IMR-90 (cell line): ENCODE measurements around the gene PDE5A. TPM values are rescaled to one million over a fixed set of nuclear protein-coding genes. Genes with fewer than 3 reads are reported as not detected.

Experiments used
- ATAC-seq: fragments of 200-7000 bp; cut with Tn5 transposase; 2 replicates; pipeline ENCODE4 v1.9.1; 2020; ENCODE audit warnings: low read depth, mild to moderate bottlenecking, moderate library complexity
- BruUV-seq: library from RNA; stranded (reverse); fragments of 400-500 nt; replicated peaks from 2 replicates; lab custom pipeline; 2021; lab: Mats Ljungman, UMichigan
- CTCF ChIA-PET: fragments of 300-600 bp; formaldehyde crosslinking; extraction: SDS; loops from one replicate; lab custom pipeline; 2021; ENCODE audit warnings: antibody characterized with exemption; lab: Yijun Ruan, JAX
- POLR2A ChIA-PET: fragments of 300-600 bp; sonication (Branson Sonifier 250); formaldehyde crosslinking; loops from one replicate; lab custom pipeline; 2022; ENCODE audit warnings: antibody characterized with exemption; ENCODE audit not compliant: unreplicated experiment; lab: Charles Lee
- DNase-seq: peaks from one replicate; pipeline ENCODE4 v3.0.0; 2013
- H2AFZ ChIP-seq: replicated peaks from 2 replicates; pipeline ENCODE3; 2013; ENCODE audit warnings: low read length, mild to moderate bottlenecking; ENCODE audit not compliant: poor library complexity
- H2AK5ac ChIP-seq: 2 replicates; pipeline ENCODE4 v1.6.1; 2013; ENCODE audit warnings: low read depth, low read length, inconsistent platforms
- H2AK9ac ChIP-seq: replicated peaks from 2 replicates; pipeline ENCODE3; 2013; ENCODE audit warnings: mild to moderate bottlenecking, low read depth, low read length, moderate library complexity; ENCODE audit not compliant: poor library complexity
- H2BK120ac ChIP-seq: 2 replicates; pipeline ENCODE4 v1.6.1; 2013; ENCODE audit warnings: low read depth, low read length, inconsistent platforms
- H2BK15ac ChIP-seq: 3 replicates; pipeline ENCODE4 v1.6.1; 2013; ENCODE audit warnings: low read depth, low read length, inconsistent platforms
- H2BK20ac ChIP-seq: 2 replicates; pipeline ENCODE4 v1.6.1; 2013; ENCODE audit warnings: low read depth, mild to moderate bottlenecking, inconsistent platforms, low read length, moderate library complexity
- H2BK5ac ChIP-seq: 2 replicates; pipeline ENCODE4 v1.6.1; 2013; ENCODE audit warnings: mild to moderate bottlenecking, low read depth, low read length, inconsistent platforms; ENCODE audit not compliant: poor library complexity, severe bottlenecking
- H3K14ac ChIP-seq: replicated peaks from 2 replicates; pipeline ENCODE4 v1.6.1; 2013; ENCODE audit warnings: low read depth, low read length, inconsistent platforms
- H3K18ac ChIP-seq: 2 replicates; pipeline ENCODE4 v1.6.1; 2013; ENCODE audit warnings: low read depth, low read length, control low read depth
- H3K23ac ChIP-seq: 2 replicates; pipeline ENCODE4 v1.6.1; 2013; ENCODE audit warnings: low read depth, low read length, inconsistent platforms
- H3K27ac ChIP-seq: 2 replicates; pipeline ENCODE4 v1.5.1; 2013; ENCODE audit warnings: mild to moderate bottlenecking, control low read depth, low read length; ENCODE audit not compliant: insufficient read depth
- H3K27me3 ChIP-seq: 2 replicates; pipeline ENCODE4 v1.6.1; 2013; ENCODE audit warnings: low read length; ENCODE audit not compliant: control insufficient read depth, insufficient read depth
- H3K36me3 ChIP-seq: 2 replicates; pipeline ENCODE4 v1.6.1; 2013; ENCODE audit warnings: low read length, mixed read lengths; ENCODE audit not compliant: control insufficient read depth, insufficient read depth
- H3K4ac ChIP-seq: 2 replicates; pipeline ENCODE4 v1.6.1; 2013; ENCODE audit warnings: low read depth, low read length, inconsistent platforms
- H3K4me1 ChIP-seq: 2 replicates; pipeline ENCODE4 v1.6.1; 2013; ENCODE audit warnings: low read length, mixed read lengths; ENCODE audit not compliant: control insufficient read depth, insufficient read depth
- H3K4me2 ChIP-seq: 2 replicates; pipeline ENCODE4 v1.6.1; 2013; ENCODE audit warnings: low read depth, mild to moderate bottlenecking, control low read depth, low read length, moderate library complexity
- H3K4me3 ChIP-seq: 2 replicates; pipeline ENCODE4 v1.5.1; 2013; ENCODE audit warnings: low read depth, mild to moderate bottlenecking, control low read depth, low read length, moderate library complexity; ENCODE audit not compliant: insufficient read depth
- H3K56ac ChIP-seq: 2 replicates; pipeline ENCODE4 v1.6.1; 2013; ENCODE audit warnings: low read length, inconsistent platforms; ENCODE audit not compliant: insufficient read depth; ENCODE audit errors: extremely low read depth
- H3K79me1 ChIP-seq, 2 experiments: 2 replicates each; pipeline ENCODE4 v1.6.1; 2013; ENCODE audit warnings: low read length in 2 of 2, inconsistent platforms in 1 of 2, low read depth in 1 of 2
- H3K9ac ChIP-seq: 2 replicates; pipeline ENCODE4 v1.6.1; 2013; ENCODE audit warnings: low read depth, low read length, control low read depth
- H3K9me1 ChIP-seq: 2 replicates; pipeline ENCODE4 v1.6.1; 2013; ENCODE audit warnings: low read length, inconsistent platforms; ENCODE audit not compliant: insufficient read depth
- H3K9me3 ChIP-seq: 2 replicates; pipeline ENCODE4 v1.6.1; 2013; ENCODE audit warnings: low read length; ENCODE audit not compliant: control insufficient read depth, insufficient read depth
- H4K20me1 ChIP-seq: 2 replicates; pipeline ENCODE4 v1.6.1; 2013; ENCODE audit warnings: low read length, inconsistent platforms; ENCODE audit not compliant: insufficient read depth
- H4K5ac ChIP-seq: 2 replicates; pipeline ENCODE4 v1.6.1; 2013; ENCODE audit warnings: mild to moderate bottlenecking, low read depth, low read length, control low read depth
- H4K8ac ChIP-seq, 2 experiments: 2 replicates each; pipeline ENCODE4 v1.6.1; 2013; ENCODE audit warnings: low read depth in 2 of 2, low read length in 2 of 2, control low read depth in 1 of 2, inconsistent platforms in 1 of 2
- H4K91ac ChIP-seq: 2 replicates; pipeline ENCODE4 v1.6.1; 2013; ENCODE audit warnings: low read depth, low read length, inconsistent platforms; ENCODE audit not compliant: insufficient read depth
- BHLHE40 ChIP-seq: fragments of 150-350 bp; IDR thresholded peaks from 2 replicates; pipeline ENCODE4 v1.6.1; 2016; ENCODE audit warnings: mild to moderate bottlenecking, low read depth, low read length
- CHD1 ChIP-seq: IDR thresholded peaks from 2 replicates; pipeline ENCODE4 v1.6.1; 2012; ENCODE audit warnings: low read depth, low read length, improper control_type of control experiment
- CTCF ChIP-seq: conservative IDR thresholded peaks from 2 replicates; pipeline ENCODE4 v1.5.1; 2012; ENCODE audit warnings: mild to moderate bottlenecking, low read depth, low read length, improper control_type of control experiment
- FOS ChIP-seq: fragments of 150-350 bp; IDR thresholded peaks from 2 replicates; pipeline ENCODE4 v1.6.1; 2016; ENCODE audit warnings: low read depth, low read length
- MAFK ChIP-seq: IDR thresholded peaks from 2 replicates; pipeline ENCODE4 v1.6.1; 2012; ENCODE audit warnings: low read depth, low read length, improper control_type of control experiment
- MXI1 ChIP-seq: IDR thresholded peaks from 2 replicates; pipeline ENCODE4 v1.6.1; 2012; ENCODE audit warnings: low read depth, mild to moderate bottlenecking, low read length, moderate library complexity, borderline replicate concordance
- SMC3 ChIP-seq: fragments of 150-350 bp; IDR thresholded peaks from 2 replicates; pipeline ENCODE4 v1.6.1; 2016; ENCODE audit warnings: low read depth, mild to moderate bottlenecking, antibody characterized with exemption, low read length, moderate library complexity
- USF2 ChIP-seq: fragments of 150-350 bp; IDR thresholded peaks from 2 replicates; pipeline ENCODE4 v1.6.1; 2017; ENCODE audit warnings: mild to moderate bottlenecking, antibody characterized with exemption, low read length, low read depth
- WGBS, 2 experiments: methylation state at CpG; one replicate each; pipeline versions ENCODE4 v1.1.5 to v1.1.7; 2013; ENCODE audit warnings: missing lambda C conversion rate in 2 of 2; ENCODE audit not compliant: insufficient read length in 1 of 2; ENCODE audit errors: extremely low coverage in 2 of 2; 5-methylcytosine and 5-hydroxymethylcytosine counted together
- dilution Hi-C: fragments of 300-500 bp; cut with HindIII; formaldehyde crosslinking; loops from one replicate; pipeline ENCODE4 v1.14.3; 2018; ENCODE audit warnings: low sequenced_read_pairs; ENCODE audit not compliant: unreplicated experiment
- in situ Hi-C: fragments of 300-500 bp; cut with MboI; formaldehyde crosslinking; loops from 3 replicates; pipeline ENCODE4 v1.14.3; 2019; ENCODE audit warnings: low sequenced_read_pairs, inconsistent platforms, mixed read lengths
- intact Hi-C: fragments of 100-400 bp; cut with micrococcal nuclease; formaldehyde crosslinking; loops from 2 replicates; pipeline ENCODE4 v1.10.0; 2022
- polyA plus RNA-seq, 3 experiments: library from polyadenylated mRNA; depleted of rRNA; stranded (reverse); fragments of >200 nt; gene quantifications; 2 replicates each; pipeline ENCODE4 v1.2.3, GENCODE V29; 2012; ENCODE audit warnings: low replicate concordance in 1 of 3
- total RNA-seq: library from RNA; depleted of rRNA; stranded (reverse); fragments of >200 nt; gene quantifications from 2 replicates; pipeline ENCODE4 v1.2.3, GENCODE V29; 2012

Gene PDE5A
- total and polyA plus RNA-seq, 2 of the 4 experiments (the other 2 are of a cell fraction), result 101 to 770 TPM

GRCh38 chr4:119624356-119624755 is 4.2 kb downstream of the PDE5A start:
- TF ChIP-seq SMC3 (no peak), USF2 (no peak), BHLHE40 (no peak), MXI1 (no peak), CHD1 (no peak), CTCF (no peak), MAFK (no peak), FOS (no peak)
- Histone ChIP-seq H3K4ac (peak overlapping the region; percentile 14; the same call in 1 of the 2 replicates), H3K4me2 (peak overlapping the region; percentile 97), H2BK15ac (no peak overlapping the region), H2AFZ (no peak overlapping the region), H3K9me1 (peaks cover 4% of the 10 kb centered on the region; the same call in 1 of the 2 replicates), H4K5ac (peak overlapping the region; percentile 52; the same call in 1 of the 2 replicates), H3K23ac (peak overlapping the region; percentile 44), H2AK5ac (no peak overlapping the region), H2AK9ac (no peak overlapping the region), H3K56ac (peak overlapping the region; percentile 55; the same call in 1 of the 2 replicates), H3K9ac (peak overlapping the region; percentile 100; the same call in 1 of the 2 replicates), H2BK20ac (no peak overlapping the region), H2BK120ac (peak overlapping the region; percentile 14; the same call in 1 of the 2 replicates), H4K20me1 (peaks cover 38% of the 10 kb centered on the region; the same call in 1 of the 2 replicates), H4K8ac (peak overlapping the region; percentile 29 to 69; a peak in 2 of 4 replicates), H3K27ac (peak overlapping the region; percentile 95; the same call in 1 of the 2 replicates), H2BK5ac (peak overlapping the region; percentile 85), H4K91ac (0 out of 2 replicates have a peak overlapping the region, but pooled peaks have one; percentile 3), H3K79me1 (peaks cover 3 to 14% of the 10 kb centered on the region in 2 experiments; a peak in 3 of 4 replicates), H3K4me1 (peaks cover 6% of the 10 kb centered on the region), H3K36me3 (peaks cover 31% of the 10 kb centered on the region), H3K18ac (peak overlapping the region; percentile 61), H3K4me3 (peak overlapping the region; percentile 93), H3K14ac (peak overlapping the region; percentile 39), H3K9me3 (no peaks in the 10 kb centered on the region), H3K27me3 (no peaks in the 10 kb centered on the region)
- no TSS peak for BruUV-seq
- CTCF ChIA-PET, result interaction anchor here (1.3 kb wide), 1 partner anchor 8 kb away, joined by 3 read pairs; no protein-coding TSS in a partner anchor
- no peak for DNase-seq
- POLR2A ChIA-PET, result interaction anchor here (0.5 to 3.5 kb wide), 9 partner anchors 22 to 1103 kb away, joined by 3 to 41 read pairs (median 5); no protein-coding TSS in a partner anchor
- intact Hi-C loops (loop anchor here (10.0 kb wide), 1 partner anchor 210 kb away; no protein-coding TSS in a partner anchor), in situ Hi-C loops (loop anchor here (10.0 kb wide), 1 partner anchor 310 kb away; no protein-coding TSS in a partner anchor), dilution Hi-C loops (no loop called here)
- WGBS, 2 experiments, result no CpG with 5 or more reads among the region's 4 CpGs
- ATAC-seq, result no peak
